GM10847 (cell line): ENCODE measurements around the gene ENTPD1.

Experiments used
- POLR2A ChIP-seq: IDR thresholded peaks from 2 replicates; pipeline ENCODE4 v1.6.1; 2011; ENCODE audit not compliant: insufficient read length; ENCODE audit errors: extremely low read depth

ENTPD1 gene

GRCh38 chr10:95872158-95872711, 116.3 kb downstream of the ENTPD1 start:
- no peak for TF ChIP-seq POLR2A

DNA sequence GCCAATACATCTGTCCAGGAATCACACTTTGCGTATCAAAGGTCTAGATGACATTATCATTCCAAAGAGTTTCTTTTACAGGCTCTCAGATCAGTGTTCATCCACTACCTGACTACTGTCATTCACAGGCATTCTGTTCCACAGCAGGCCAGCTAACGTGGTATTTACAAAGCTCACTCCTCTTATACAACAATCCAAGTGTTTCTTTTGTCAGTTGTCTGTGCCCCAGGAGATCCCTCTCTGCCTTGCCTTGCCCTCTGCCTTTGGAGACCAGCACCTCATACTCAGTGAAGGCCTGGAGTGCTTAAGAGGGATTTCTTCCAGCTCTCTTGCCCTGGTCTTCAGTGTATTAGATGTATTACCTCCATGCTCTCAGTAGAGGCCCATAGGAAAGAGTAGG, 117.2 kb downstream of the ENTPD1 start:
- TF ChIP-seq POLR2A: no peak

- no peak for TF ChIP-seq POLR2A
Measured at GRCh38 chr10:95873651-95874050, 117.7 kb downstream of the ENTPD1 start.

- TF ChIP-seq POLR2A: no peak
Measured at GRCh38 chr10:95876756-95877155, 120.8 kb downstream of the ENTPD1 start.

GRCh38 chr10:95877881-95878280, 121.9 kb downstream of the ENTPD1 start:
- TF ChIP-seq POLR2A: no peak

- TF ChIP-seq POLR2A: no peak
Measured at GRCh38 chr10:95880704-95881103, 124.7 kb downstream of the ENTPD1 start.

GRCh38 chr10:95881316-95881715, 125.4 kb downstream of the ENTPD1 start:
- TF ChIP-seq POLR2A: no peak

- TF ChIP-seq POLR2A: no peak
Measured at GRCh38 chr10:95889830-95890229, 133.9 kb downstream of the ENTPD1 start.

GRCh38 chr10:95896071-95896850, 140.3 kb downstream of the ENTPD1 start:
- no peak for TF ChIP-seq POLR2A

- no peak for TF ChIP-seq POLR2A
Measured at GRCh38 chr10:95906677-95907455, 150.9 kb downstream of the ENTPD1 start.

GRCh38 chr10:95907456-95908253, 151.7 kb downstream of the ENTPD1 start, which contains the start of gene CC2D2B:
Gene CC2D2B (plus strand): TSS chr10:95907975. CDS start chr10:95911324, 3,349 bp downstream.
- no peak for TF ChIP-seq POLR2A

DNA sequence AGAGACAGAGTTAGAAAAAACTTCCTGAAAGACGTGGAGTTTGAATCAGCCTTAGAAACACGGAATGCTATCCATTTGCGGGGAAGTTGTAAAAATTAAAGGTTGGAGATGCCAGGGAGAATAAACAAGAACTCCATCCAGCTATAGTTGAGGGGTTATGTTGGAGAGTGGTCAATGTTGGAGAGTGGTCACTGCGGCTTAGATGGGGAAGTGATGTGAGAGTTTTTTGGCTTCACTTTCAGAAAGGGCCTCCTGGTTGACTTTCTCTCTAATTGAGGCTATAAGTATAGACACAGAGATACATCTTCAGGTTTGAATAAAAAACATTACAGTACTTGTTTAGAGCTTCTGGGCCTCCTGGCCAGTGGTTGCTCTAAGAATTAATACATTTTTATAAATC, 152.5 kb downstream of the ENTPD1 start:
- no peak for TF ChIP-seq POLR2A

DNA sequence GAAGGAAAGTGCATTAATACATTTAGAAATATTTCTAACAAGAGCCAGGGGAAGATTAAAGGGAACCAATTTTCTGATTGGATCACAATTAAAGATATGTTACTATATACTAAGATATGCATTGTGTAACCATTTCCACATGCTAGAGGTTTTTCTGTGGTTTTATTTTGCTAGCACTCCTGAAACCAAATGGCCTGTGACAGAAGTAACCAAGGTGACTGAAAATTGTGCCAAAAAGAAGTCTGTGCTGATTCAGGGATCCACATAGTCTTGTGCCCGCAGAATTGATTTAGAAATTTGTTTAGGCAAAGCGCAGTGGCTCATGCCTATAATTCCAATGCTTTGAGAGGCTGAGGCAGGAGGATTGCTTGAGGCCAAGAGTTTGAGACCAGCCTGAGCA, 153.6 kb downstream of the ENTPD1 start:
- no peak for TF ChIP-seq POLR2A
